Measurements from ENCODE around the gene PPP1R16B. TPM values are rescaled to one million over a fixed set of nuclear protein-coding genes. Genes with fewer than 3 reads are reported as not detected.
A peak's percentile ranks its signal among the peaks of the same experiment; 100 is the strongest.
"Not testable (repeated sequence)": the region's sequence is repeated elsewhere in the genome, so short reads cannot be mapped to it uniquely, and the experiment has no call there.

The PPP1R16B gene
- polyA plus RNA-seq, 1 donor from 2014 or later, result 1.9 TPM

DNA sequence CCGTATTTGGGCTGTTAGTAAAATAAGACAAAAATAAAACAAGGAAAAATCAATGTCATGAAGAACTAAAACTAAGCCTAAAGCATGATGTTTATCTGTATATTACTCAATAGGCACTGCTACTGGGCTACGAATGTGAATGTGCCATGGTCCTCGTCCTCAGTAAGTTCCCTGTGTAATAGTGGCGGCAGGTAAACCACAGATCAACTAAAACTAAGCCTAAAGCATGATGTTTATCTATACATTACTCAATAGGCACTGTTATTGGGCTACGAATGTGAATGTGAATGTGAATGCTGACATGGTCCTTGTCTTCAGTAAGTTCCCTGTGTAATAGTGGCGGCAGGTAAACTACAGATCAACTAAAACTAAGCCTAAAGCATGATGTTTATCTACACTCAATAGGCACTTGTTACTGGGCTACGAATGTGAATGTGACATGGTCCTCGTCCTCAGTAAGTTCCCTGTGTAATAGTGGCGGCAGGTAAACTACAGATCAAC is 154.7 kb downstream of the PPP1R16B start:
- not testable (repeated sequence) for H3K9ac ChIP-seq (ENCODE audit: low read length); H4K20me1 ChIP-seq (ENCODE audit: insufficient read depth); H2AFZ ChIP-seq (ENCODE audit: low read depth, low read length); H3K9me2 ChIP-seq (ENCODE audit: insufficient read depth, low read length); H3K36me3 ChIP-seq (ENCODE audit: insufficient read depth, low read length); H3K9me3 ChIP-seq (ENCODE audit: low read length); H3K4me3 ChIP-seq (ENCODE audit: low read length); H3K27me3 ChIP-seq (ENCODE audit: insufficient read depth, low read depth, low read length); H3F3A ChIP-seq (ENCODE audit: insufficient read depth, low read length, poor library complexity, severe bottlenecking); H3K27ac ChIP-seq (ENCODE audit: low read length); H3K4me2 ChIP-seq (ENCODE audit: low read length)
- H3K79me2 ChIP-seq (replicated peaks; ENCODE audit: insufficient read depth, low read length), result peaks cover 19% of the 10 kb centered on the region

DNA sequence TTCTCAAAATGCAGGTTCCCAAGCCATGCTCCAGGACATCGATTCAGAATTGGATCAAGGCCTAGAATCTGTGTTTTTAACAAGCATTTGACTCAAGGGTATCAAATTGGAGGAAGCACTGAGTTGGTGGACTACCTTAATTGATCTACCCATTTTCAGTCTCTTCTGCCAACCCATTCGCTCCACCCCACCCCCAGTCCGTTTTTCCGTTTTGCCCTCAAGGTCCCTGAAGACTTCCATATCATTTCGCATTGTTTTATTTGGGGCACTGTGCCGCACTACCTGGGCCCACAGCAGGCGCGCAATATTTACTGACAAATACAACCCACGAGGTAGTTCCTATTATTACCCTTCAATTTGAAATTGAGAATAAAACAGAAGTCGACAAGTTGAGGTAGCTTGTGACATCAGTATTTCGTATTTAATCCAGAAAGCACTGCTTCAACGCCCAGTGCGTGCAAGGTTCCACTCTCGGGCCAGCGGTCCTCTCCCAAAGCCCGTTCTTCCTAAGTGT is 156.1 kb downstream of the PPP1R16B start:
- H2AFZ ChIP-seq (ENCODE audit: low read depth, low read length), result peak overlapping the region; percentile 81

More for the DNA sequence above, 156.1 kb downstream of the PPP1R16B start:
- Histone ChIP-seq H3K4me3 (ENCODE audit: low read length) (peak overlapping the region; percentile 95), H4K20me1 (ENCODE audit: insufficient read depth) (no peaks in the 10 kb centered on the region), H3K9me2 (ENCODE audit: insufficient read depth, low read length) (no peaks in the 10 kb centered on the region), H3K4me2 (ENCODE audit: low read length) (peak overlapping the region; percentile 60), H3K36me3 (ENCODE audit: insufficient read depth, low read length) (no peaks in the 10 kb centered on the region), H3K9me3 (ENCODE audit: low read length) (no peaks in the 10 kb centered on the region), H3K79me2 (replicated peaks; ENCODE audit: insufficient read depth, low read length) (peaks cover 19% of the 10 kb centered on the region), H3K9ac (ENCODE audit: low read length) (peak overlapping the region; percentile 70), H3K27me3 (ENCODE audit: insufficient read depth, low read depth, low read length) (no peaks in the 10 kb centered on the region), H3F3A (ENCODE audit: insufficient read depth, low read length, poor library complexity, severe bottlenecking) (no peaks in the 10 kb centered on the region), H3K27ac (ENCODE audit: low read length) (peak overlapping the region; percentile 79)
- no peak for TF ChIP-seq POLR2AphosphoS5 (IDR thresholded peaks at IDR 0.05)
- no peak for TF ChIP-seq MXI1 (conservative IDR thresholded peaks at IDR 0.05; ENCODE audit: poor library complexity, severe bottlenecking)
- TF ChIP-seq TAF1 (IDR thresholded peaks at IDR 0.05; ENCODE audit: low read depth), result no peak
- TF ChIP-seq, protein P1, sequence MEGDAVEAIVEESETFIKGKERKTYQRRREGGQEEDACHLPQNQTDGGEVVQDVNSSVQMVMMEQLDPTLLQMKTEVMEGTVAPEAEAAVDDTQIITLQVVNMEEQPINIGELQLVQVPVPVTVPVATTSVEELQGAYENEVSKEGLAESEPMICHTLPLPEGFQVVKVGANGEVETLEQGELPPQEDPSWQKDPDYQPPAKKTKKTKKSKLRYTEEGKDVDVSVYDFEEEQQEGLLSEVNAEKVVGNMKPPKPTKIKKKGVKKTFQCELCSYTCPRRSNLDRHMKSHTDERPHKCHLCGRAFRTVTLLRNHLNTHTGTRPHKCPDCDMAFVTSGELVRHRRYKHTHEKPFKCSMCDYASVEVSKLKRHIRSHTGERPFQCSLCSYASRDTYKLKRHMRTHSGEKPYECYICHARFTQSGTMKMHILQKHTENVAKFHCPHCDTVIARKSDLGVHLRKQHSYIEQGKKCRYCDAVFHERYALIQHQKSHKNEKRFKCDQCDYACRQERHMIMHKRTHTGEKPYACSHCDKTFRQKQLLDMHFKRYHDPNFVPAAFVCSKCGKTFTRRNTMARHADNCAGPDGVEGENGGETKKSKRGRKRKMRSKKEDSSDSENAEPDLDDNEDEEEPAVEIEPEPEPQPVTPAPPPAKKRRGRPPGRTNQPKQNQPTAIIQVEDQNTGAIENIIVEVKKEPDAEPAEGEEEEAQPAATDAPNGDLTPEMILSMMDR (IDR thresholded peaks at IDR 0.05; ENCODE audit: poor library complexity, severe bottlenecking), result no peak
- TF ChIP-seq RAD21 (conservative IDR thresholded peaks at IDR 0.05), result no peak
- TF ChIP-seq SMC3 (conservative IDR thresholded peaks at IDR 0.05; ENCODE audit: poor library complexity), result no peak
- TF ChIP-seq, protein P2, sequence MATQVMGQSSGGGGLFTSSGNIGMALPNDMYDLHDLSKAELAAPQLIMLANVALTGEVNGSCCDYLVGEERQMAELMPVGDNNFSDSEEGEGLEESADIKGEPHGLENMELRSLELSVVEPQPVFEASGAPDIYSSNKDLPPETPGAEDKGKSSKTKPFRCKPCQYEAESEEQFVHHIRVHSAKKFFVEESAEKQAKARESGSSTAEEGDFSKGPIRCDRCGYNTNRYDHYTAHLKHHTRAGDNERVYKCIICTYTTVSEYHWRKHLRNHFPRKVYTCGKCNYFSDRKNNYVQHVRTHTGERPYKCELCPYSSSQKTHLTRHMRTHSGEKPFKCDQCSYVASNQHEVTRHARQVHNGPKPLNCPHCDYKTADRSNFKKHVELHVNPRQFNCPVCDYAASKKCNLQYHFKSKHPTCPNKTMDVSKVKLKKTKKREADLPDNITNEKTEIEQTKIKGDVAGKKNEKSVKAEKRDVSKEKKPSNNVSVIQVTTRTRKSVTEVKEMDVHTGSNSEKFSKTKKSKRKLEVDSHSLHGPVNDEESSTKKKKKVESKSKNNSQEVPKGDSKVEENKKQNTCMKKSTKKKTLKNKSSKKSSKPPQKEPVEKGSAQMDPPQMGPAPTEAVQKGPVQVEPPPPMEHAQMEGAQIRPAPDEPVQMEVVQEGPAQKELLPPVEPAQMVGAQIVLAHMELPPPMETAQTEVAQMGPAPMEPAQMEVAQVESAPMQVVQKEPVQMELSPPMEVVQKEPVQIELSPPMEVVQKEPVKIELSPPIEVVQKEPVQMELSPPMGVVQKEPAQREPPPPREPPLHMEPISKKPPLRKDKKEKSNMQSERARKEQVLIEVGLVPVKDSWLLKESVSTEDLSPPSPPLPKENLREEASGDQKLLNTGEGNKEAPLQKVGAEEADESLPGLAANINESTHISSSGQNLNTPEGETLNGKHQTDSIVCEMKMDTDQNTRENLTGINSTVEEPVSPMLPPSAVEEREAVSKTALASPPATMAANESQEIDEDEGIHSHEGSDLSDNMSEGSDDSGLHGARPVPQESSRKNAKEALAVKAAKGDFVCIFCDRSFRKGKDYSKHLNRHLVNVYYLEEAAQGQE (IDR thresholded peaks at IDR 0.05; ENCODE audit: borderline replicate concordance), result no peak
- no peak for TF ChIP-seq EZH2 (IDR thresholded peaks at IDR 0.05; ENCODE audit: borderline replicate concordance, insufficient read depth, low read length, poor library complexity, severe bottlenecking)
